GM12878 (cell line): Measurements from ENCODE around the gene CGB2.
"Not testable (repeated sequence)": the region's sequence is repeated elsewhere in the genome, so short reads cannot be mapped to it uniquely, and the experiment has no call there.

Experiments
- FOS ChIP-seq: IDR thresholded peaks from 3 replicates; pipeline ENCODE4 v1.6.1; 2011; ENCODE audit warnings: borderline replicate concordance; ENCODE audit not compliant: insufficient read length; ENCODE audit errors: extremely low read depth
- NFXL1 ChIP-seq: fragments of 450-650 bp; IDR thresholded peaks from 2 replicates; pipeline ENCODE4 v1.6.1; 2017; ENCODE audit warnings: antibody characterized with exemption, mild to moderate bottlenecking, borderline replicate concordance
- NFYB ChIP-seq: IDR thresholded peaks from 2 replicates; pipeline ENCODE4 v1.6.1; 2011; ENCODE audit warnings: low read depth, mild to moderate bottlenecking, low read length, improper control_type of control experiment, moderate library complexity; ENCODE audit not compliant: insufficient read depth
- TF ChIP-seq, protein P1 (sequence below): fragments of 450-650 bp; IDR thresholded peaks from 2 replicates; pipeline ENCODE4 v1.6.1; 2018; ENCODE audit warnings: borderline replicate concordance, mild to moderate bottlenecking; ENCODE audit not compliant: partially characterized antibody
- TF ChIP-seq, protein P2 (sequence below), 3 experiments: IDR thresholded peaks in 2 of 3; conservative IDR thresholded peaks in 1 of 3; 2 replicates each; pipeline ENCODE4 v1.5.1; 2011; ENCODE audit warnings: low read depth in 3 of 3, low read length in 3 of 3, mild to moderate bottlenecking in 3 of 3, control low read depth in 2 of 3, moderate library complexity in 2 of 3, inconsistent platforms in 1 of 3, mixed read lengths in 1 of 3; ENCODE audit not compliant: control insufficient read depth in 2 of 3, insufficient read depth in 1 of 3; ENCODE audit errors: extremely low read depth in 1 of 3

- TF ChIP-seq, protein P1, sequence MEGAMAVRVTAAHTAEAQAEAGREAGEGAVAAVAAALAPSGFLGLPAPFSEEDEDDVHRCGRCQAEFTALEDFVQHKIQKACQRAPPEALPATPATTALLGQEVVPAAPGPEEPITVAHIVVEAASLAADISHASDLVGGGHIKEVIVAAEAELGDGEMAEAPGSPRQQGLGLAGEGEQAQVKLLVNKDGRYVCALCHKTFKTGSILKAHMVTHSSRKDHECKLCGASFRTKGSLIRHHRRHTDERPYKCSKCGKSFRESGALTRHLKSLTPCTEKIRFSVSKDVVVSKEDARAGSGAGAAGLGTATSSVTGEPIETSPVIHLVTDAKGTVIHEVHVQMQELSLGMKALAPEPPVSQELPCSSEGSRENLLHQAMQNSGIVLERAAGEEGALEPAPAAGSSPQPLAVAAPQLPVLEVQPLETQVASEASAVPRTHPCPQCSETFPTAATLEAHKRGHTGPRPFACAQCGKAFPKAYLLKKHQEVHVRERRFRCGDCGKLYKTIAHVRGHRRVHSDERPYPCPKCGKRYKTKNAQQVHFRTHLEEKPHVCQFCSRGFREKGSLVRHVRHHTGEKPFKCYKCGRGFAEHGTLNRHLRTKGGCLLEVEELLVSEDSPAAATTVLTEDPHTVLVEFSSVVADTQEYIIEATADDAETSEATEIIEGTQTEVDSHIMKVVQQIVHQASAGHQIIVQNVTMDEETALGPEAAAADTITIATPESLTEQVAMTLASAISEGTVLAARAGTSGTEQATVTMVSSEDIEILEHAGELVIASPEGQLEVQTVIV, result not testable (repeated sequence)
- TF ChIP-seq, protein P2, sequence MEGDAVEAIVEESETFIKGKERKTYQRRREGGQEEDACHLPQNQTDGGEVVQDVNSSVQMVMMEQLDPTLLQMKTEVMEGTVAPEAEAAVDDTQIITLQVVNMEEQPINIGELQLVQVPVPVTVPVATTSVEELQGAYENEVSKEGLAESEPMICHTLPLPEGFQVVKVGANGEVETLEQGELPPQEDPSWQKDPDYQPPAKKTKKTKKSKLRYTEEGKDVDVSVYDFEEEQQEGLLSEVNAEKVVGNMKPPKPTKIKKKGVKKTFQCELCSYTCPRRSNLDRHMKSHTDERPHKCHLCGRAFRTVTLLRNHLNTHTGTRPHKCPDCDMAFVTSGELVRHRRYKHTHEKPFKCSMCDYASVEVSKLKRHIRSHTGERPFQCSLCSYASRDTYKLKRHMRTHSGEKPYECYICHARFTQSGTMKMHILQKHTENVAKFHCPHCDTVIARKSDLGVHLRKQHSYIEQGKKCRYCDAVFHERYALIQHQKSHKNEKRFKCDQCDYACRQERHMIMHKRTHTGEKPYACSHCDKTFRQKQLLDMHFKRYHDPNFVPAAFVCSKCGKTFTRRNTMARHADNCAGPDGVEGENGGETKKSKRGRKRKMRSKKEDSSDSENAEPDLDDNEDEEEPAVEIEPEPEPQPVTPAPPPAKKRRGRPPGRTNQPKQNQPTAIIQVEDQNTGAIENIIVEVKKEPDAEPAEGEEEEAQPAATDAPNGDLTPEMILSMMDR (IDR thresholded peaks at IDR 0.05 in 2 of 3, conservative IDR thresholded peaks at IDR 0.05 in 1 of 3; ENCODE audit: control insufficient read depth in 2 of 3, extremely low read depth in 1 of 3, insufficient read depth in 1 of 3, low read depth in 3 of 3, low read length in 3 of 3), result not testable (repeated sequence)
- TF ChIP-seq FOS, NFYB, NFXL1: not testable (repeated sequence)
Observed at GRCh38 chr19:49018388-49019241, 13.1 kb upstream of the CGB2 start.
